K562 (cell line): ENCODE results near the gene SKOR1. TPM values are rescaled to one million over a fixed set of nuclear protein-coding genes. Genes with fewer than 3 reads are reported as not detected.

Experiments used
- ATAC-seq: fragments of 200-7000 bp; cut with Tn5 transposase; 3 replicates; pipeline ENCODE4 v1.9.1; 2020; ENCODE audit warnings: moderate library complexity
- BruUV-seq: library from RNA; stranded (reverse); fragments of 400-500 nt; replicated peaks from 2 replicates; lab custom pipeline; 2021; lab: Mats Ljungman, UMichigan
- CTCF ChIA-PET: fragments of 300-600 bp; formaldehyde crosslinking; extraction: SDS; loops from one replicate; lab custom pipeline; 2021; ENCODE audit warnings: low intra/inter-chr PET ratio; lab: Yijun Ruan, JAX
- POLR2A ChIA-PET: fragments of 300-600, 350-650 bp; sonication (Branson Sonifier 250); formaldehyde crosslinking; extraction: SDS; loops from one replicate; lab custom pipeline; 2021; ENCODE audit warnings: antibody characterized with exemption, inconsistent platforms; lab: Yijun Ruan, JAX
- DNase-seq, 4 experiments: peaks; one replicate each; pipeline versions ENCODE4 v3.0.0 to v3.0.0-alpha.2; 2011 to 2018; ENCODE audit warnings: low spot score in 3 of 4, mixed read lengths in 3 of 4; ENCODE audit errors: extremely low read depth in 1 of 4
- FAIRE-seq: peaks from 2 replicates; lab custom pipeline; 2011; peaks lifted over from hg19 to GRCh38; lab: Jason Lieb, UNC
- H2AFZ ChIP-seq: 2 replicates; pipeline ENCODE4 v1.6.0; 2011; ENCODE audit warnings: low read depth, low read length, control low read depth, inconsistent platforms
- H3K27ac ChIP-seq: fragments of 200-600 bp; 3 replicates; pipeline ENCODE4 v1.8.0; 2011; ENCODE audit warnings: low read depth, mild to moderate bottlenecking, control low read depth, inconsistent platforms, low read length, moderate library complexity, mixed read lengths; ENCODE audit errors: extremely low read depth
- H3K27me3 ChIP-seq, 2 experiments: fragments of 300-600 bp in 1 of 2; 2 replicates in 1 of 2; 3 replicates in 1 of 2; pipeline versions ENCODE4 v1.6.0 to v1.8.0; 2011; ENCODE audit warnings: inconsistent platforms in 2 of 2, low read length in 2 of 2, mild to moderate bottlenecking in 1 of 2, mixed read lengths in 1 of 2, moderate library complexity in 1 of 2; ENCODE audit not compliant: control insufficient read depth in 2 of 2, insufficient read depth in 2 of 2
- H3K36me3 ChIP-seq: fragments of 300-600 bp; 3 replicates; pipeline ENCODE4 v1.8.0; 2011; ENCODE audit warnings: mild to moderate bottlenecking, low read length, inconsistent platforms; ENCODE audit not compliant: control insufficient read depth, insufficient read depth
- H3K4me1 ChIP-seq, 2 experiments: fragments of 200-600 bp in 1 of 2; replicated peaks in 1 of 2; 2 replicates in 1 of 2; 3 replicates in 1 of 2; pipeline versions ENCODE4 v1.5.1 to v1.8.0; 2011; ENCODE audit warnings: inconsistent platforms in 2 of 2, low read length in 2 of 2, mild to moderate bottlenecking in 1 of 2, mixed read lengths in 1 of 2, moderate library complexity in 1 of 2; ENCODE audit not compliant: control insufficient read depth in 2 of 2, insufficient read depth in 2 of 2
- H3K4me2 ChIP-seq: 2 replicates; pipeline ENCODE4 v1.6.1; 2011; ENCODE audit warnings: low read length, control low read depth, inconsistent platforms, mixed read lengths; ENCODE audit not compliant: insufficient read depth
- H3K4me3 ChIP-seq: fragments of 200-600 bp; sonication (generic), shearing (Covaris generic); 2 replicates; pipeline ENCODE4 v1.5.1; 2016; ENCODE audit warnings: control low read depth, inconsistent platforms
- H3K79me2 ChIP-seq: fragments of 200-600 bp; 3 replicates; pipeline ENCODE4 v1.8.0; 2011; ENCODE audit warnings: low read length, inconsistent platforms; ENCODE audit not compliant: control insufficient read depth, insufficient read depth
- H3K9ac ChIP-seq, 2 experiments: 2 replicates each; pipeline versions ENCODE4 v1.6.0 to v1.6.1; 2011; ENCODE audit warnings: low read depth in 2 of 2, low read length in 2 of 2, control low read depth in 1 of 2, inconsistent platforms in 1 of 2, mild to moderate bottlenecking in 1 of 2, mixed read lengths in 1 of 2; ENCODE audit not compliant: insufficient read depth in 1 of 2
- H3K9me1 ChIP-seq: one replicate; pipeline ENCODE4 v1.6.0; 2011; ENCODE audit warnings: inconsistent platforms, mild to moderate bottlenecking, low read length, moderate library complexity; ENCODE audit not compliant: control insufficient read depth, insufficient read depth
- H3K9me3 ChIP-seq: replicated peaks from 2 replicates; pipeline ENCODE4 v1.5.1; 2011; ENCODE audit warnings: low read depth, low read length, inconsistent platforms; ENCODE audit not compliant: control insufficient read depth, insufficient read depth
- H4K20me1 ChIP-seq: replicated peaks from 2 replicates; pipeline ENCODE4 v1.6.1; 2011; ENCODE audit warnings: low read length, inconsistent platforms, mixed read lengths; ENCODE audit not compliant: control insufficient read depth, insufficient read depth
- BCLAF1 ChIP-seq, 2 experiments: fragments of 450-650 bp in 1 of 2; IDR thresholded peaks; 2 replicates each; pipeline ENCODE4 v1.6.1; 2011 to 2017; ENCODE audit warnings: low read depth in 2 of 2, antibody characterized with exemption in 1 of 2, borderline replicate concordance in 1 of 2, low read length in 1 of 2, mild to moderate bottlenecking in 1 of 2, mixed read lengths in 1 of 2; ENCODE audit not compliant: control insufficient read depth in 1 of 2
- DACH1 ChIP-seq: fragments of 450-650 bp; IDR thresholded peaks from 2 replicates; pipeline ENCODE4 v1.6.1; 2018; ENCODE audit not compliant: partially characterized antibody
- FOXO4 ChIP-seq: fragments of 450-650 bp; formaldehyde crosslinking; IDR thresholded peaks from 2 replicates; pipeline ENCODE4 v1.4.0; 2020; ENCODE audit warnings: mild to moderate bottlenecking, moderate library complexity
- MXI1 ChIP-seq: IDR thresholded peaks from 2 replicates; pipeline ENCODE4 v1.6.1; 2011; ENCODE audit warnings: low read depth, mild to moderate bottlenecking, improper control_type of control experiment, low read length
- NFIX ChIP-seq: fragments of 250-450 bp; sonication (Bioruptor Pico); IDR thresholded peaks from 2 replicates; pipeline ENCODE4 v1.4.0; 2020; ENCODE audit warnings: low read depth, mild to moderate bottlenecking, moderate library complexity
- ZNF174 ChIP-seq: fragments of 250-450 bp; sonication (Bioruptor Pico); IDR thresholded peaks from 2 replicates; pipeline ENCODE4 v1.4.0; 2020; ENCODE audit warnings: mild to moderate bottlenecking
- ZNF263 ChIP-seq: sonication (generic); formaldehyde crosslinking; IDR thresholded peaks from 2 replicates; pipeline ENCODE4 v1.8.0; 2022; ENCODE audit warnings: mild to moderate bottlenecking, missing genetic modification reagents, borderline replicate concordance
- WGBS: fragments of 100-300 bp; shearing (Covaris generic); methylation state at CpG from one replicate; pipeline ENCODE4 v1.1.6; 2016; ENCODE audit warnings: low coverage, mixed read lengths; ENCODE audit not compliant: insufficient coverage; ENCODE audit errors: missing lambda C conversion rate; 5-methylcytosine and 5-hydroxymethylcytosine counted together
- in situ Hi-C: fragments of 300-500 bp; cut with MboI; formaldehyde crosslinking; loops from 4 replicates; pipeline ENCODE4 v1.15.0; 2018; ENCODE audit warnings: inconsistent platforms, mixed read lengths
- intact Hi-C: fragments of 100-400 bp; cut with micrococcal nuclease; formaldehyde crosslinking; loops from 2 replicates; pipeline ENCODE4 v1.14.2; 2022
- polyA plus RNA-seq, 8 experiments: library from polyadenylated mRNA; depleted of rRNA in 4 of 8; stranded (reverse) in 5 of 8; unstranded in 3 of 8; fragments of >200 nt; fragmentation: Nextera tagmentation in 2 of 8; fragmentation: Illumina TruSeq in 1 of 8; extraction: Ambion mirVana in 2 of 8; extraction: Trizol in 1 of 8; gene quantifications; 2 replicates each; pipeline versions ENCODE4 v1.2.1 to v1.2.3, GENCODE V29; 2011 to 2014; ENCODE audit warnings: inconsistent platforms in 1 of 8, missing spikeins in 1 of 8
- total RNA-seq, 7 experiments: library from RNA; depleted of rRNA in 6 of 7; stranded (reverse); fragments of >200 nt in 6 of 7; fragmentation: Illumina TruSeq in 2 of 7; extraction: Trizol in 2 of 7; gene quantifications; 2 replicates each; pipeline versions ENCODE4 v1.2.1 to v1.2.3, GENCODE V29; 2011 to 2021; ENCODE audit warnings: low replicate concordance in 1 of 7
- TF ChIP-seq, protein P1 (sequence below): fragments of 250-450 bp; sonication (Bioruptor Pico); IDR thresholded peaks from 2 replicates; pipeline ENCODE4 v1.4.0; 2020
- TF ChIP-seq, protein P2 (sequence below): sonication (generic); formaldehyde crosslinking; IDR thresholded peaks from 2 replicates; pipeline ENCODE4 v1.8.1; 2023; ENCODE audit warnings: mild to moderate bottlenecking, missing genetic modification reagents

The SKOR1 gene
- total and polyA plus RNA-seq, 9 of the 15 experiments (the other 6 are each of a cell fraction or from before 2014, with no cell fraction given) = 0.04 to 0.41 (median 0.09) TPM; not detected in 3

DNA sequence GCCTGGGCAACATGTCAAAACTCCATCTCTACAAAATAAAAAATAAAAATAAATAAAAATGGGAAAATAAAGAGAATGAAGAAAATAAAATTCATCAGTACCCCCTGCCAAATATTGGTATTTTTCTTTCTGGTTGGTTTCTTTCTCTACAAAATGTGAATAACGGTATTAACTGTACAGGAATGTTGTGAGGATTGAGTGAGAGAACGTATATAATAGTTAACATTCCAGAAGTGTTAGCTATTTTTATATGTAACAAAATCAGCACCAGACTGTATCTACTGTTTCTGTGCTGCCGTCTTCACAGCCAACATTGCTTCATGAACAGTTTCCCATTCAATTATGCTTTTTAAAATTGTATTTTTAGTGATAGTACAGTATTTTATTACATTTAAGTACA, 40.0 kb downstream of the SKOR1 start:
- no peaks in the 10 kb centered on the region; the same call in 1 of the 2 replicates for H3K9me3 ChIP-seq
- H3K4me3 ChIP-seq = no peak overlapping the region
- H3K9ac ChIP-seq = no peak overlapping the region
- H3K27me3 ChIP-seq = no peaks in the 10 kb centered on the region
- ATAC-seq (no peak), DNase-seq (no peak), FAIRE-seq (no peak)
- peaks cover 7 to 12% of the 10 kb centered on the region in 2 experiments; a peak in 4 of 5 replicates for H3K4me1 ChIP-seq
- ChIA-PET POLR2A (no interaction called here), CTCF (no interaction called here)
- WGBS = 56% methylated on average over 3 of the region's 3 CpGs
- H3K27ac ChIP-seq = no peak overlapping the region
- H4K20me1 ChIP-seq = no peaks in the 10 kb centered on the region
- H3K9me1 ChIP-seq = no peaks in the 10 kb centered on the region
- no peak overlapping the region for H3K4me2 ChIP-seq
- intact Hi-C loops (no loop called here), in situ Hi-C loops (no loop called here)
- H2AFZ ChIP-seq = no peak overlapping the region
- no TSS peak for BruUV-seq
- H3K36me3 ChIP-seq = no peaks in the 10 kb centered on the region
- no peaks in the 10 kb centered on the region for H3K79me2 ChIP-seq
- TF ChIP-seq, protein P1, sequence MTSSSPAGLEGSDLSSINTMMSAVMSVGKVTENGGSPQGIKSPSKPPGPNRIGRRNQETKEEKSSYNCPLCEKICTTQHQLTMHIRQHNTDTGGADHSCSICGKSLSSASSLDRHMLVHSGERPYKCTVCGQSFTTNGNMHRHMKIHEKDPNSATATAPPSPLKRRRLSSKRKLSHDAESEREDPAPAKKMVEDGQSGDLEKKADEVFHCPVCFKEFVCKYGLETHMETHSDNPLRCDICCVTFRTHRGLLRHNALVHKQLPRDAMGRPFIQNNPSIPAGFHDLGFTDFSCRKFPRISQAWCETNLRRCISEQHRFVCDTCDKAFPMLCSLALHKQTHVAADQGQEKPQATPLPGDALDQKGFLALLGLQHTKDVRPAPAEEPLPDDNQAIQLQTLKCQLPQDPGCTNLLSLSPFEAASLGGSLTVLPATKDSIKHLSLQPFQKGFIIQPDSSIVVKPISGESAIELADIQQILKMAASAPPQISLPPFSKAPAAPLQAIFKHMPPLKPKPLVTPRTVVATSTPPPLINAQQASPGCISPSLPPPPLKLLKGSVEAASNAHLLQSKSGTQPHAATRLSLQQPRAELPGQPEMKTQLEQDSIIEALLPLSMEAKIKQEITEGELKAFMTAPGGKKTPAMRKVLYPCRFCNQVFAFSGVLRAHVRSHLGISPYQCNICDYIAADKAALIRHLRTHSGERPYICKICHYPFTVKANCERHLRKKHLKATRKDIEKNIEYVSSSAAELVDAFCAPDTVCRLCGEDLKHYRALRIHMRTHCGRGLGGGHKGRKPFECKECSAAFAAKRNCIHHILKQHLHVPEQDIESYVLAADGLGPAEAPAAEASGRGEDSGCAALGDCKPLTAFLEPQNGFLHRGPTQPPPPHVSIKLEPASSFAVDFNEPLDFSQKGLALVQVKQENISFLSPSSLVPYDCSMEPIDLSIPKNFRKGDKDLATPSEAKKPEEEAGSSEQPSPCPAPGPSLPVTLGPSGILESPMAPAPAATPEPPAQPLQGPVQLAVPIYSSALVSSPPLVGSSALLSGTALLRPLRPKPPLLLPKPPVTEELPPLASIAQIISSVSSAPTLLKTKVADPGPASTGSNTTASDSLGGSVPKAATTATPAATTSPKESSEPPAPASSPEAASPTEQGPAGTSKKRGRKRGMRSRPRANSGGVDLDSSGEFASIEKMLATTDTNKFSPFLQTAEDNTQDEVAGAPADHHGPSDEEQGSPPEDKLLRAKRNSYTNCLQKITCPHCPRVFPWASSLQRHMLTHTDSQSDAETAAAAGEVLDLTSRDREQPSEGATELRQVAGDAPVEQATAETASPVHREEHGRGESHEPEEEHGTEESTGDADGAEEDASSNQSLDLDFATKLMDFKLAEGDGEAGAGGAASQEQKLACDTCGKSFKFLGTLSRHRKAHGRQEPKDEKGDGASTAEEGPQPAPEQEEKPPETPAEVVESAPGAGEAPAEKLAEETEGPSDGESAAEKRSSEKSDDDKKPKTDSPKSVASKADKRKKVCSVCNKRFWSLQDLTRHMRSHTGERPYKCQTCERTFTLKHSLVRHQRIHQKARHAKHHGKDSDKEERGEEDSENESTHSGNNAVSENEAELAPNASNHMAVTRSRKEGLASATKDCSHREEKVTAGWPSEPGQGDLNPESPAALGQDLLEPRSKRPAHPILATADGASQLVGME (CRISPR knock-in tag) = no peak
- TF ChIP-seq FOXO4 (CRISPR knock-in tag) (no peak), NFIX (CRISPR knock-in tag) (no peak), BCLAF1 (IDR thresholded peaks at IDR 0.05; ENCODE audit: borderline replicate concordance in 1 of 2, control insufficient read depth in 1 of 2, low read depth in 2 of 2, low read length in 1 of 2) (no peak), DACH1 (no peak), ZNF263 (CRISPR knock-in tag) (no peak), ZNF174 (CRISPR knock-in tag) (no peak), MXI1 (no peak)
- TF ChIP-seq, protein P2, sequence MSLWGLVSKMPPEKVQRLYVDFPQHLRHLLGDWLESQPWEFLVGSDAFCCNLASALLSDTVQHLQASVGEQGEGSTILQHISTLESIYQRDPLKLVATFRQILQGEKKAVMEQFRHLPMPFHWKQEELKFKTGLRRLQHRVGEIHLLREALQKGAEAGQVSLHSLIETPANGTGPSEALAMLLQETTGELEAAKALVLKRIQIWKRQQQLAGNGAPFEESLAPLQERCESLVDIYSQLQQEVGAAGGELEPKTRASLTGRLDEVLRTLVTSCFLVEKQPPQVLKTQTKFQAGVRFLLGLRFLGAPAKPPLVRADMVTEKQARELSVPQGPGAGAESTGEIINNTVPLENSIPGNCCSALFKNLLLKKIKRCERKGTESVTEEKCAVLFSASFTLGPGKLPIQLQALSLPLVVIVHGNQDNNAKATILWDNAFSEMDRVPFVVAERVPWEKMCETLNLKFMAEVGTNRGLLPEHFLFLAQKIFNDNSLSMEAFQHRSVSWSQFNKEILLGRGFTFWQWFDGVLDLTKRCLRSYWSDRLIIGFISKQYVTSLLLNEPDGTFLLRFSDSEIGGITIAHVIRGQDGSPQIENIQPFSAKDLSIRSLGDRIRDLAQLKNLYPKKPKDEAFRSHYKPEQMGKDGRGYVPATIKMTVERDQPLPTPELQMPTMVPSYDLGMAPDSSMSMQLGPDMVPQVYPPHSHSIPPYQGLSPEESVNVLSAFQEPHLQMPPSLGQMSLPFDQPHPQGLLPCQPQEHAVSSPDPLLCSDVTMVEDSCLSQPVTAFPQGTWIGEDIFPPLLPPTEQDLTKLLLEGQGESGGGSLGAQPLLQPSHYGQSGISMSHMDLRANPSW (CRISPR knock-in tag) = no peak
